Activated T-cell treated with anti-CD3 and anti-CD28 coated beads, Interleukin-2, amount 50 U/mL, for 72 hours (primary cell): ENCODE measurements around the gene SPACA4. TPM values are rescaled to one million over a fixed set of nuclear protein-coding genes. Genes with fewer than 3 reads are reported as not detected.
A peak's percentile ranks its signal among the peaks of the same experiment; 100 is the strongest.

Source experiments
- ATAC-seq, 2 donors: fragments of 150-1000 bp; cut with Tn5 transposase; replicated peaks in 1 of 2; 2 replicates each; pipeline ENCODE4 v1.10.0; 2021; ENCODE audit warnings: moderate library complexity in 2 of 2, mild to moderate bottlenecking in 1 of 2
- DNase-seq, 2 donors: peaks; one replicate each; pipeline ENCODE4 v3.0.0; 2021 to 2022; ENCODE audit warnings: mixed read lengths in 1 of 2
- H3K27ac Mint-ChIP-seq: one replicate; pipeline ENCODE4 v1.8.0; 2022; ENCODE audit warnings: mild to moderate bottlenecking, moderate library complexity, mixed read lengths
- H3K27me3 Mint-ChIP-seq: one replicate; pipeline ENCODE4 v1.8.0; 2022; ENCODE audit warnings: low read depth, mixed read lengths
- H3K36me3 Mint-ChIP-seq, 2 donors: one replicate each; pipeline ENCODE4 v1.8.0; 2022; ENCODE audit warnings: mixed read lengths in 2 of 2, mild to moderate bottlenecking in 1 of 2; ENCODE audit not compliant: insufficient read depth in 2 of 2
- H3K4me1 Mint-ChIP-seq: one replicate; pipeline ENCODE4 v1.8.0; 2022; ENCODE audit warnings: low read depth, mixed read lengths
- H3K4me3 Mint-ChIP-seq, 2 donors: one replicate each; pipeline ENCODE4 v1.8.0; 2022; ENCODE audit warnings: mild to moderate bottlenecking in 2 of 2, mixed read lengths in 2 of 2, moderate library complexity in 2 of 2
- H3K9me3 Mint-ChIP-seq, 2 donors: one replicate each; pipeline ENCODE4 v1.8.0; 2022; ENCODE audit warnings: mixed read lengths in 2 of 2
- total RNA-seq, 2 donors: library from RNA; stranded (reverse); gene quantifications; one replicate each; pipeline ENCODE4 v1.2.3, GENCODE V29; 2022

The SPACA4 gene
- total RNA-seq, 2 donors from 2014 or later, result not detected

- Mint-ChIP-seq H3K4me1 (peaks cover 44% of the 10 kb centered on the region), H3K4me3 (peak within 1 kb of the TSS; percentile 94 to 98), H3K36me3 (no peaks in the 10 kb centered on the region), H3K9me3 (no peaks in the 10 kb centered on the region), H3K27ac (peak within 1 kb of the TSS; percentile 68), H3K27me3 (no peaks in the 10 kb centered on the region)
- DNase-seq (peak; percentile 94 to 95), ATAC-seq (peak; percentile 88)
Measured at GRCh38 chr19:48646001-48646721, 39.6 kb downstream of the SPACA4 start, which contains the start of gene CA11. Gene CA11 (minus strand): TSS chr19:48646187. CDS start chr19:48645632, 555 bp downstream.

DNA sequence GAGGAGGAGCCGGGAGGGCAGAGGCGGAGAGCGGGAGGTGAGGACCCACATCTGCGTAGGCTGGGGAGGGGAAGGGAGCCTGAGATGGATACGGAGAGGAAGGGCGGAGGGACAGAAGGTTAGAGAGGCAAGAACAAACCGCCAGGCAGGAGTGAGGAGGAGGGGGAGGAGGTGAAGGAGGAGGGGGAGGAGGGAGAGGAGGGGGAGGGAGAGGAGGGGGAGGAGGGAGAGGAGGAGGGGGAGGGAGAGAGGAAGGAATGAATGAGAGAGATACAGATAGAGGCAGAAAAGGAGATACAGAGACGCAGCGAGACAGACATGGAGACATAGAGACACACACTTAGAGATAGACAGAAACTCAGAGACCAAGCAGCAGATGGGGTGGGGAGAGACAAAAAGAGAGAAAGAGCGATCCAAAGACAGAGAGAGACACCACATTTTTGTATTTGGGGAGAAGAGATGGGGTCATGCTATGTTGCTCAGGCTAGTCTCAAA is 40.2 kb downstream of the SPACA4 start:
- Mint-ChIP-seq H3K36me3 (no peaks in the 10 kb centered on the region), H3K4me1 (peaks cover 48% of the 10 kb centered on the region), H3K4me3 (peak overlapping the region; percentile 94 to 98), H3K27me3 (no peaks in the 10 kb centered on the region), H3K9me3 (no peaks in the 10 kb centered on the region), H3K27ac (peak overlapping the region; percentile 3)
- DNase-seq (no peak), ATAC-seq (no peak)

- Mint-ChIP-seq H3K27me3 (no peaks in the 10 kb centered on the region), H3K36me3 (no peaks in the 10 kb centered on the region), H3K4me1 (peaks cover 48% of the 10 kb centered on the region), H3K27ac (no peak overlapping the region), H3K4me3 (peak overlapping the region in 1 of 2 donors; percentile 0), H3K9me3 (no peaks in the 10 kb centered on the region)
- DNase-seq, result no peak
- ATAC-seq, result no peak
Measured at GRCh38 chr19:48648134-48648533, 41.6 kb downstream of the SPACA4 start.

- DNase-seq (no peak), ATAC-seq (no peak)
- Mint-ChIP-seq H3K4me3 (no peak overlapping the region), H3K27ac (no peak overlapping the region), H3K36me3 (no peaks in the 10 kb centered on the region), H3K9me3 (no peaks in the 10 kb centered on the region), H3K27me3 (no peaks in the 10 kb centered on the region), H3K4me1 (peaks cover 34% of the 10 kb centered on the region)
Measured at GRCh38 chr19:48650974-48651682, 44.6 kb downstream of the SPACA4 start.

DNA sequence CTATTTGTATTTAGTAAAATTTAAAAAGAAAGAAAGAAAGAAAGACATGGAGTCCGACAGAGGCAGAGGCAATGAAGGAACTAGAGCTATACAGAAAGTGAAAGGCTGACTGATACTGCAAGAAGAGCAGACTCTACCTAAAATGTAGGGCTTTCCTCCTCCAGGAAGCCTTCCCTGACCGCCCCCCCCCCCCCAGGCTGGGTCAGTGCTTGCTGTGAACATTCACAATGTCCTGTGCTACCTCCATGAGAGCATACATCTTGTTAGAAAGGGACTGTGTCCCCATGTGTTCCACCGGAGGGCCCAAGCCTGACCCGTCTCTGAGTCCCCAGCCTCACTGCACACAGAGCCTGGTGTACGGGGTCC is 45.1 kb downstream of the SPACA4 start:
- Mint-ChIP-seq H3K4me1 (peaks cover 32% of the 10 kb centered on the region), H3K4me3 (no peak overlapping the region), H3K9me3 (no peaks in the 10 kb centered on the region), H3K27me3 (no peaks in the 10 kb centered on the region), H3K36me3 (no peaks in the 10 kb centered on the region), H3K27ac (no peak overlapping the region)
- no peak for ATAC-seq
- DNase-seq, result no peak

DNA sequence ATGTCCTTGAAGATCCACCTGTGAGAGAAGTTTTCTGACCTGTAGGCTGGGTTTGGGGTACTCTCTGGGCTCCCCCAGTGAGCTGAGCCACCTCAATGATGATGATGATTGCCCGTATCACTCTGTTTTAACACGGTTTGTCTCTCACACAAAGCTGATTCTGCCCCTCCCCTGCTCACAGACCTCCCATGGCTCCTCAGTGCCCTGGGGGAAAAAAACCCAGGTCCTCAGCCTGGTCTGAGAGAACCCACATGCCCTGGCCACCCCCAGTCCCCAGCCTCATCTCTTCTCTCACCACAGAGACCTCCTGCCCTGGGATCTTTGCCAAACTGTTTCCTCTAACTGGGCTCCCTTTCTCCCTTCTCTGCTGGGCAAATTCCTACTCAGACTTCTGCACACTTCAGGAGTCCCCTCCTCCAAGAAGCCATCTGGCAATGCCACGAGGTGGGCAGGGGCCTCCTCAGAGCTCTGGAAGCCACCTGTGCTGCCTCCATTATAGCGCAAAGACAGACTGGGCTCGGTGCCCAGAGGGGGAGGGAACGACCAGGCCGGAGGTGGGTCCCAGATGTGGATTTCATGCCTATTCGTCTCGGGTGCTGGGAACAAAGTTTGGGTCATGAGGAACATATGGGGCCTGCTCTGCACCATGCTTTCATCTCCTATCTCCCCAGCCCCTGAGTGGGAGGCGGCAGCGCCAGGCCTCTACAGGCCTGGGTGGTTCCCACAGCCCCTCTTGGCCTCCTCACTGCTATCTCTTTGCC is 47.9 kb downstream of the SPACA4 start:
- no peak overlapping the region for H3K27ac Mint-ChIP-seq
- H3K9me3 Mint-ChIP-seq, result no peaks in the 10 kb centered on the region
- ATAC-seq, result no peak

GRCh38 chr19:48656840-48657474 is 50.4 kb downstream of the SPACA4 start:
- Mint-ChIP-seq H3K27ac (no peak overlapping the region), H3K9me3 (no peaks in the 10 kb centered on the region), H3K36me3 (no peaks in the 10 kb centered on the region), H3K4me3 (no peak overlapping the region), H3K4me1 (peaks cover 7% of the 10 kb centered on the region), H3K27me3 (no peaks in the 10 kb centered on the region)
- ATAC-seq (no peak), DNase-seq (no peak)

More for the DNA sequence above, 47.9 kb downstream of the SPACA4 start:
- no peaks in the 10 kb centered on the region for H3K36me3 Mint-ChIP-seq
- no peak overlapping the region for H3K4me3 Mint-ChIP-seq
- H3K27me3 Mint-ChIP-seq, result no peaks in the 10 kb centered on the region
- peaks cover 13% of the 10 kb centered on the region for H3K4me1 Mint-ChIP-seq
- DNase-seq, result no peak

Other genes with a start within 250 kb of the SPACA4 start
- 10 to 100 TPM; 20.9 to 26.2 TPM for gene TMEM143, start 242.8 kb upstream of the SPACA4 start, total RNA-seq
- gene SYNGR4, start 242.4 kb upstream of the SPACA4 start, total RNA-seq, result under 1 TPM; 0.25 to 0.34 TPM
- gene KDELR1, start 215.2 kb upstream of the SPACA4 start, total RNA-seq, result 100 to 1,000 TPM; 101 to 103 TPM
- under 1 TPM; 0.39 to 0.46 TPM for gene GRIN2D, start 213.1 kb upstream of the SPACA4 start, total RNA-seq
- 10 to 100 TPM; 27.0 to 38.2 TPM for gene GRWD1, start 160.8 kb upstream of the SPACA4 start, total RNA-seq
- gene KCNJ14, start 151.2 kb upstream of the SPACA4 start, total RNA-seq, result 1 to 10 TPM; 3.2 to 5.0 TPM
- 10 to 100 TPM; 59.4 to 68.3 TPM for gene CYTH2, start 137.4 kb upstream of the SPACA4 start, total RNA-seq
- gene LMTK3, start 94.9 kb upstream of the SPACA4 start, total RNA-seq, result 1 to 10 TPM; 6.0 to 6.6 TPM
- gene SULT2B1, start 54.6 kb upstream of the SPACA4 start, total RNA-seq, result not detected
- 1 to 10 TPM; 7.5 to 8.5 TPM for gene FAM83E, start 8.3 kb downstream of the SPACA4 start, total RNA-seq
- 1,000 to 10,000 TPM; 1,953 to 2,080 TPM for gene RPL18, start 12.4 kb downstream of the SPACA4 start, total RNA-seq
- 10 to 100 TPM; 26.9 to 27.2 TPM for gene SPHK2, start 12.8 kb downstream of the SPACA4 start, total RNA-seq
- gene DBP, start 30.6 kb downstream of the SPACA4 start, total RNA-seq, result 10 to 100 TPM in 1 of 2 donors, 1 to 10 TPM in 1; 8.2 to 13.4 TPM
- 10 to 100 TPM; 10.5 to 11.9 TPM for gene CA11, start 39.4 kb downstream of the SPACA4 start, total RNA-seq
- gene NTN5, start 66.3 kb downstream of the SPACA4 start, total RNA-seq, result 1 to 10 TPM; 1.9 to 2.1 TPM
- not detected for gene FUT2, start 89.2 kb downstream of the SPACA4 start, total RNA-seq
- gene MAMSTR, start 113.0 kb downstream of the SPACA4 start, total RNA-seq, result under 1 TPM; 0.69 to 0.89 TPM
- under 1 TPM; 0.53 to 0.86 TPM for gene RASIP1, start 133.9 kb downstream of the SPACA4 start, total RNA-seq
- gene IZUMO1, start 140.2 kb downstream of the SPACA4 start, total RNA-seq, result under 1 TPM; 0.14 to 0.32 TPM
- under 1 TPM; 0.29 to 0.32 TPM for gene FUT1, start 145.9 kb downstream of the SPACA4 start, total RNA-seq
- gene FGF21, start 148.8 kb downstream of the SPACA4 start, total RNA-seq, result not detected
- gene BCAT2, start 204.3 kb downstream of the SPACA4 start, total RNA-seq, result 10 to 100 TPM; 42.1 to 49.5 TPM
- 1 to 10 TPM; 2.0 to 3.2 TPM for gene HSD17B14, start 229.7 kb downstream of the SPACA4 start, total RNA-seq